Anterior cingulate cortex (tissue), 58 donors: Measurements from ENCODE around the gene RTN4RL2.
A peak's percentile ranks its signal among the peaks of the same experiment; 100 is the strongest.

ENCODE experiments used
- DNase-seq, 58 donors: peaks; one replicate each; lab custom pipeline; 2025; lab: John Stamatoyannopoulos, UW

RTN4RL2 gene

GRCh38 chr11:57460758-57461749 lies 726 bp downstream of the RTN4RL2 start:
- DNase-seq, result no peak

GRCh38 chr11:57461841-57462489 lies 1.6 kb downstream of the RTN4RL2 start:
- peak in 2 of 58 donors; percentile 14 to 38 for DNase-seq

- DNase-seq, result no peak
Measured at GRCh38 chr11:57462597-57462996, 2.3 kb downstream of the RTN4RL2 start.

- DNase-seq, result no peak
Measured at GRCh38 chr11:57463671-57464538, 3.6 kb downstream of the RTN4RL2 start.

GRCh38 chr11:57464539-57465181 lies 4.3 kb downstream of the RTN4RL2 start:
- peak in 30 of 58 donors; percentile 18 to 80 (median 48) for DNase-seq

- no peak for DNase-seq
Measured at GRCh38 chr11:57466680-57467079, 6.4 kb downstream of the RTN4RL2 start.

GRCh38 chr11:57467508-57468157 lies 7.3 kb downstream of the RTN4RL2 start:
- no peak for DNase-seq

- no peak for DNase-seq
Measured at GRCh38 chr11:57468276-57468675, 7.9 kb downstream of the RTN4RL2 start.

- no peak for DNase-seq
Measured at GRCh38 chr11:57469268-57469667, 8.9 kb downstream of the RTN4RL2 start.

- DNase-seq, result no peak
Measured at GRCh38 chr11:57471496-57471895, 11.2 kb downstream of the RTN4RL2 start.

- DNase-seq, result no peak
Measured at GRCh38 chr11:57473285-57473841, 13.0 kb downstream of the RTN4RL2 start.

GRCh38 chr11:57474017-57474802 lies 13.9 kb downstream of the RTN4RL2 start:
- peak in 3 of 58 donors; percentile 12 to 24 (median 20) for DNase-seq

GRCh38 chr11:57474803-57475115 lies 14.4 kb downstream of the RTN4RL2 start:
- DNase-seq, result no peak

- no peak for DNase-seq
Measured at GRCh38 chr11:57475191-57475590, 14.9 kb downstream of the RTN4RL2 start.

- no peak for DNase-seq
Measured at GRCh38 chr11:57475671-57476046, 15.3 kb downstream of the RTN4RL2 start.

- DNase-seq, result peak in 2 of 58 donors; percentile 16 to 44
Measured at GRCh38 chr11:57476047-57476756, 15.9 kb downstream of the RTN4RL2 start.

- DNase-seq, result peak in 1 of 58 donors; percentile 7
Measured at GRCh38 chr11:57476757-57477506, 16.6 kb downstream of the RTN4RL2 start.
